Stomach smooth muscle (tissue), 2 donors: ENCODE results near the gene CHFR.
A peak's percentile ranks its signal among the peaks of the same experiment; 100 is the strongest.
"Not testable (repeated sequence)": the region's sequence is repeated elsewhere in the genome, so short reads cannot be mapped to it uniquely, and the experiment has no call there.

ENCODE experiments used
- H3K27ac ChIP-seq: one replicate; pipeline ENCODE4 v1.7.0; 2013; ENCODE audit warnings: mild to moderate bottlenecking, low read length, inconsistent platforms
- H3K27me3 ChIP-seq, 2 donors: one replicate each; pipeline ENCODE4 v1.7.0; 2013; ENCODE audit warnings: low read length in 2 of 2; ENCODE audit not compliant: insufficient read depth in 2 of 2, control insufficient read depth in 1 of 2
- H3K36me3 ChIP-seq, 2 donors: one replicate each; pipeline ENCODE4 v1.7.0; 2013; ENCODE audit warnings: low read length in 2 of 2; ENCODE audit not compliant: control insufficient read depth in 2 of 2, insufficient read depth in 2 of 2
- H3K4me1 ChIP-seq: one replicate; pipeline ENCODE4 v1.7.0; 2013; ENCODE audit warnings: low read length; ENCODE audit not compliant: control insufficient read depth, insufficient read depth
- H3K4me3 ChIP-seq, 2 donors: one replicate each; pipeline ENCODE4 v1.7.0; 2013; ENCODE audit warnings: low read length in 2 of 2
- H3K9ac ChIP-seq, 2 donors: one replicate each; pipeline ENCODE4 v1.7.0; 2013; ENCODE audit warnings: low read length in 2 of 2, mild to moderate bottlenecking in 1 of 2
- H3K9me3 ChIP-seq, 2 donors: one replicate each; pipeline ENCODE4 v1.7.0; 2013; ENCODE audit warnings: low read length in 2 of 2; ENCODE audit not compliant: control insufficient read depth in 2 of 2
- donor health status: healthy.
- donor health status: Pancreatic carcinoma.

CHFR gene

GRCh38 chr12:132909030-132909368 is 21.6 kb upstream of the CHFR start:
- Histone ChIP-seq H3K36me3 (no peaks in the 10 kb centered on the region), H3K4me1 (peaks cover 13% of the 10 kb centered on the region), H3K27me3 (no peaks in the 10 kb centered on the region), H3K4me3 (peak overlapping the region; percentile 76 to 85), H3K27ac (peak overlapping the region; percentile 60), H3K9ac (peak overlapping the region; percentile 81 to 85), H3K9me3 (no peaks in the 10 kb centered on the region)

DNA sequence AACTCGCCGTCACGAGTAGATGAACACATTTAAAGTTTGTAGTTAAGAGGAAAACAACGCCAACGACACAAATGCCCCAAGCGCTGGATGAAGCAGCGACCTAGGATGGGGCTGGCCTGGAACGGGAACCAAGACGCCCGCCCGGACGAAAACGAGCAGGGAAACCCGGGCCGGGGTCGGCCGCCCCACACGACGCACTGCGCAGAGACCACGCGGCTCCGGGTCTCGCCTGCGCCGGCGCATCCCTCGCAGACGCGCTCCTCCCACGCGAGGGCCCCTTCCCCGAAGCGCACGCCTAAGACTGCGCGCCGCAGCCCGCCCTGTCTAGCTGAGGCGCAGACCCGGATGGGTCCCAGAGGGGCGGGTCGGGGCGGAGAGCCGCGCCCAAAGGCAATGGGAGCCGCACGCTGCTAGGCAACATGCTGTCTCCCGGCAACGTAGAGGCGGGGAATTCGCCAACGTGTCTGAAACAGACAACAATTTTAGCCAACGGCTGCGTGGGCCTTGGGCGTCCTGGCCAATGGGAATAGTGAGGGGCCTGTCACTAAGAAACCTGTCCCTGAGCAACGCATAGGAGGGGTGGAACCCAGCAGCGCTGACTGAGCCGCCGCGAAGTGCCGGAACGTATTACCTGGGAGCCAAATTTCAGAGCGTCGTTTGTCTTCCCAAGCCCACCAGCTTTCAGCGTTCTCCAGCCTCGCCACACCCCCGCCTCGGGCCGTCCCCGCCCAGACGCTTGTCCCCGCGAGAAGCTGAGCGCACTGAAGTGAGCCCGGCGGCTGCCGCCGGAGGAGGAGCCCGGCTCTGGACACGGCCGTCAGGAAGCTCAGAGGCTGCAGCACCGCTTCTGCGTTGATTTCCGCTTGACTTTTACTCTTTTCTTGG is 21.0 kb upstream of the CHFR start:
- H3K9me3 ChIP-seq = no peaks in the 10 kb centered on the region
- H3K4me1 ChIP-seq = peaks cover 13% of the 10 kb centered on the region
- peak overlapping the region; percentile 60 for H3K27ac ChIP-seq
- peak overlapping the region; percentile 76 to 85 for H3K4me3 ChIP-seq
- peak overlapping the region; percentile 81 to 85 for H3K9ac ChIP-seq
- H3K36me3 ChIP-seq = no peaks in the 10 kb centered on the region
- no peaks in the 10 kb centered on the region for H3K27me3 ChIP-seq

GRCh38 chr12:132907789-132908144 is 20.4 kb upstream of the CHFR start:
- not testable (repeated sequence) for H3K36me3 ChIP-seq
- Histone ChIP-seq H3K4me3 (peak overlapping the region; percentile 76 to 85), H3K9ac (peak overlapping the region; percentile 55 to 66)

DNA sequence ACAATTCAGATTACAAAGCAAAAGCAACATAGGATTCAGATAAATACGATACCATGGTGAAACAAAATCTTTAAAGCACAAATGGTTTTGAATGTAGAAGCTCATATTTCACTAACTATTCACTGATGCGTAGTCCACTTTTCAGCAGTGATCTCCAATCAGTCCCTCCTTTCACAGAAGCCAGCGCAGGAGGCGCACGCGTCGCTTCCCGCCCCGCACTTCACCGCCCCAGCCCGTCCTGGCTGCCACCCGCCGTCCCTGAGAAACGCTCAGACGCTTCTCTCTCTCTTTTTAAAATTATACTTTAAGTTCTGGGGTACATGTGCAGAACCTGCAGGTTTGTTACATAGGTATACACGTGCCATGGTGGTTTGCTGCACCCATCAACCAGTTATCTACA is 19.8 kb upstream of the CHFR start:
- Histone ChIP-seq H3K4me3 (no peak overlapping the region), H3K27me3 (no peaks in the 10 kb centered on the region), H3K9me3 (no peaks in the 10 kb centered on the region), H3K27ac (no peak overlapping the region), H3K36me3 (no peaks in the 10 kb centered on the region), H3K9ac (no peak overlapping the region), H3K4me1 (peaks cover 13% of the 10 kb centered on the region)

More at GRCh38 chr12:132907789-132908144, 20.4 kb upstream of the CHFR start:
- H3K27ac ChIP-seq, H3K27me3 ChIP-seq, H3K9me3 ChIP-seq: not testable (repeated sequence)
- peaks cover 13% of the 10 kb centered on the region for H3K4me1 ChIP-seq

- peak overlapping the region in 1 of 2 donors; percentile 28 for H3K9ac ChIP-seq
- no peaks in the 10 kb centered on the region for H3K36me3 ChIP-seq
- no peaks in the 10 kb centered on the region for H3K9me3 ChIP-seq
- H3K4me1 ChIP-seq = peaks cover 13% of the 10 kb centered on the region
- H3K4me3 ChIP-seq = peak overlapping the region in 1 of 2 donors; percentile 52
- H3K27me3 ChIP-seq = no peaks in the 10 kb centered on the region
- no peak overlapping the region for H3K27ac ChIP-seq
Observed at GRCh38 chr12:132904718-132905328, 17.4 kb upstream of the CHFR start.

GRCh38 chr12:132899033-132899432 is 11.6 kb upstream of the CHFR start:
- no peak overlapping the region for H3K4me3 ChIP-seq
- no peak overlapping the region for H3K27ac ChIP-seq
- no peak overlapping the region for H3K9ac ChIP-seq
- H3K4me1 ChIP-seq = no peaks in the 10 kb centered on the region
- H3K27me3 ChIP-seq = no peaks in the 10 kb centered on the region
- H3K36me3 ChIP-seq = no peaks in the 10 kb centered on the region
- H3K9me3 ChIP-seq = no peaks in the 10 kb centered on the region

DNA sequence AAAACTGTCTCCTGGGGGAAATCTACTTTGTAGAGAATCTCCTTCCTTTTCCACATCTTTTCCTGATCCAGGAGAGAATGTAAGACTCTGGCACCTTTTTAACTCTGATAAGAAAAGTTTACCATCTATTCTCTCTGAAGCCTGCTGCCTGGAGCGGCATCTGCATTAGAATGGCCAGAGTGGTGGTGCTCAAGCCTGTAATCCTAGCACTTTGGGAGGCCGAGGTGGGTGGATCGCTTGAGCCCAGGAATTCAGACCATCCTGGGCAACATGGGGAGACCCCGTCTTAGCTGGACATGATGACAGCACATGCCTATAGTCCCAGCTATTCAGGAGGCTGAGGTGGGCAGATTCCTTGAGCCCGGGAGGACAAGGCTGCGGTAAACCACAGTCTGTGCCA is 1.4 kb upstream of the CHFR start:
- H3K36me3 ChIP-seq = no peaks in the 10 kb centered on the region
- peak overlapping the region; percentile 92 for H3K27ac ChIP-seq
- H3K4me1 ChIP-seq = peaks cover 7% of the 10 kb centered on the region
- peak overlapping the region in 1 of 2 donors; percentile 99 for H3K4me3 ChIP-seq
- no peaks in the 10 kb centered on the region for H3K27me3 ChIP-seq
- H3K9ac ChIP-seq = peak overlapping the region; percentile 92 to 93
- no peaks in the 10 kb centered on the region for H3K9me3 ChIP-seq

DNA sequence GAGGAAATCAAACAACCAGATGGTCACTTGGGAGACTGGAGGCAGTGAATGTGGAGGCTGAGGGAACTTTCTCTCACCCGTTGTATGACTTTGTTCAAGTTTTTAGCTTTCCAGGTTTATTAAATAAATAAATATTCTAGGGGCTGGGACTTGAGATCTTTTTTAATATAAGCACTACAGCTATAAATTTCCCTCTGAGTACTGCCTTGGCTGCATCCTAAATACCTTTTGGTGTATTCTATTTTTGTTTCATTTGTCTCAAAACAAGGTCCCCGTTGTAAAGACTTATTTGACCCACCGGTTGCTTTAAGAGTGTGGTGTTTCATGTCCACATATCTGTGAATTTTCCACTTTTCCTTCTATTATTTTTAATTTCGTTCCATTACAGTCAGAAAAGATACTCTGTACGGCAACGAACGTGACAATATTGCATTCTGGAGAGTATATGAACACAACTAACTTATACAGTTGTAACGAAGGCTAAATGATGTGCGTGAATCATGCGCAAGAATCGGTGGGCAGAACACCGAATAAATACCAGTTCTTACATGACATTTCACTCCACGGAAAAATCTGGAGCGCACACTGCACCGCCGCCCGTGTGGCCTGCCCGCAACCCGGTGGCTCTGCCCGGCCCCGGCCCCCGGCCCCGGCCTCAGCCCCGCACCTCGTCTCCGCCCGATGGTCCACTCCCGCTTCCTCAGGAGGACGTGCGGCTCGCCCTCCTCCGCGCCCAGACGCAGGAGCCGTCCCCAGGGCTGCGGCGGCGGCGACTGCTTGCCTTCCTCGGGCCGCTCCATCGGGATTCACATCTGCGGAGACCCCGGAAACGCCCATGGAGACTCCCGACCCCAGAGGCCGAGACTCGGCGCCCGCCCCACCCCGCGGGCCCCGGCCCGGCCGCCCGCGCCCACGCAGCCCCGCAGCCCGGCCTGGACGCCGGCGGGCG is 602 bp downstream of the CHFR start:
- no peak overlapping the region for H3K27ac ChIP-seq
- H3K4me1 ChIP-seq = peaks cover 10% of the 10 kb centered on the region
- H3K9ac ChIP-seq = peak overlapping the region; percentile 42 to 71
- H3K9me3 ChIP-seq = no peaks in the 10 kb centered on the region
- peak overlapping the region; percentile 84 to 99 for H3K4me3 ChIP-seq
- peaks cover 0 to 2% of the 10 kb centered on the region in 2 donors for H3K36me3 ChIP-seq
- no peaks in the 10 kb centered on the region for H3K27me3 ChIP-seq

- Histone ChIP-seq H3K27ac (no peak overlapping the region), H3K9me3 (no peaks in the 10 kb centered on the region), H3K4me3 (peak overlapping the region in 1 of 2 donors; percentile 40), H3K9ac (no peak overlapping the region), H3K27me3 (no peaks in the 10 kb centered on the region), H3K4me1 (peaks cover 6% of the 10 kb centered on the region), H3K36me3 (peaks cover 5 to 7% of the 10 kb centered on the region in 2 donors)
Observed at GRCh38 chr12:132881818-132882217, 5.6 kb downstream of the CHFR start.

- not testable (repeated sequence) for H3K9ac ChIP-seq, H3K4me1 ChIP-seq, H3K27ac ChIP-seq, H3K4me3 ChIP-seq, H3K27me3 ChIP-seq, H3K9me3 ChIP-seq
- peaks cover 31 to 41% of the 10 kb centered on the region in 2 donors for H3K36me3 ChIP-seq
Observed at GRCh38 chr12:132874620-132875019, 12.8 kb downstream of the CHFR start.
